Measurements from ENCODE around the gene OR11H1. TPM values are rescaled to one million over a fixed set of nuclear protein-coding genes. Genes with fewer than 3 reads are reported as not detected.
"Not testable (repeated sequence)": the region's sequence is repeated elsewhere in the genome, so short reads cannot be mapped to it uniquely, and the experiment has no call there.

The OR11H1 gene, protein sequence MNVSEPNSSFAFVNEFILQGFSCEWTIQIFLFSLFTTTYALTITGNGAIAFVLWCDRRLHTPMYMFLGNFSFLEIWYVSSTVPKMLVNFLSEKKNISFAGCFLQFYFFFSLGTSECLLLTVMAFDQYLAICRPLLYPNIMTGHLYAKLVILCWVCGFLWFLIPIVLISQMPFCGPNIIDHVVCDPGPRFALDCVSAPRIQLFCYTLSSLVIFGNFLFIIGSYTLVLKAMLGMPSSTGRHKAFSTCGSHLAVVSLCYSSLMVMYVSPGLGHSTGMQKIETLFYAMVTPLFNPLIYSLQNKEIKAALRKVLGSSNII
- total RNA-seq, result not detected

DNA sequence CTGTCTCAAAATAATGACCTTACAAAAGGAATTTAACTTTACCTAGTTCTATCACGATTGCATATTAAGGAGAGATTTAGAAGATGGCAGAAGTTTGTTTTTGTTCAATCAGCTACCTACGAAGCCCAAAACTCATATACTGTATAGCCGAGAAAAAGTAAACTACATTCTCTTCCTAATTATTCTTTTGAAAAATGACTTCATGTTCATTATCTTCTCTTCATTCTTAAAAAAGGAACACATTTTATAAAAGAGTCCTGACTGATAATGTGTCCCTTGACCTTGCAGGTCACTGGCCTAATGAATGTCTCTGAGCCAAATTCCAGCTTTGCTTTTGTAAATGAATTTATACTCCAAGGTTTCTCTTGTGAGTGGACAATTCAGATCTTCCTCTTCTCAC lies at the start of gene OR11H1:
OR11H1 (plus strand) TSS at position 301 of the 400 bp plus-strand sequence; CDS start at position 301, 0 bp downstream.
- not testable (repeated sequence) for DNase-seq (ENCODE audit: low spot score)

DNA sequence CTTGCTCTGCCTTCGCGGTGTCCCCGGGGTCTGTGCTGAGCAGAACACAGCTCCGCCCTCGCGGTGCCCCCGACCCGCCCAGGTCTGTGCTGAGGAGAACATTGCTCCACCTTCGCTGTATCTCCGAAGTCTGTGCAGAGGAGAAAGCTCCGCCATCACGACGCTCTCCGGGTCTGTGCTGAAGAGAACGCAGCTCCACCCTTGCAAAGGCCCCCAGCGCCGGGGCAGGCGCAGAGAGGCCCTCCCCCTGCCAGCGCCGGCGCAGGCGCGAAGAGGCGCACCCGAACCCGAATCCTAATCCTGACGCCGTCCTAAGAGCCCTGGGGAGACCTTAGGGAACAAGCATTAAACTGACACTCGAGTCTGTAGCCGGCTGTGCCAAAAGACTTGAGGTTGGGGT lies 18.0 kb upstream of the OR11H1 start:
- not testable (repeated sequence) for DNase-seq (ENCODE audit: low spot score)

DNA sequence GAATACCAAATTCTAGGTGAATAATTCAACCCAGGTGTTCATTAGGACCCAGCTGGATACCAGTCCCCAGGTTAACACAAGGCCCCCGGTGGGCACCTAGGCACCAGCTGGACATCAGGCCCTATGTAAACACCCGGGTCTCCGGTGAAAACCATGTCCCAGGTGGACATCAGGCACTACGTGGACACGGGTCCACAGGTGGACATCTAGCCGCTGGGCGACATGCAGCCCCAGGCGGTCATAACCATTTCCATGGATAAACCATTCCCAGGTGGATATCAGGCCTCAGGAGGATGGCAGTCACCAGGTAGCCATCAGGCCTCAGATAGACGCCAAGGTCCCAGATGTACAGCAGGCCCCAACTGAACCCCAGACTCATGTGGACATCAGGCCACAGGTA lies 12.1 kb upstream of the OR11H1 start:
- DNase-seq (ENCODE audit: low spot score), result not testable (repeated sequence)

DNA sequence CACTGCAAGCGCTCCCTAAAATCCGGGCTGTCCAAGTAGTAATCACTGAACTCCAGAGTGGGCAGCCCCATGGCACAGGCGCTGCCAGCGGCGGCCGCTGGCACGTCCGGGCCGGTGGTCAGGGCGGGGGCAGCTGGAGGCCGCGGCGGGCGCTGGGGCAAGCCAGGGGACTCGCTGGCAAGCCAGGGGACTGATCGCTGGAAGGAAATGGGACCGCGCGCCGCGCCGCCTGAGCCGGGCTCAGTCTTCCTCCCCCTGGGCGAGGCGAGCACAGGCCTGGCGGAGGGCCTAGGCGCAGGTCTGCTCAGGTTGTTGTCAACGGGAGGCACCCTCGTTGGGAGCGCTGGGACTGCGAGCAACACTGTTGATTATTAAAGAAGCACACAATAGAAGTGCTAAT lies 25.8 kb downstream of the OR11H1 start:
- DNase-seq (ENCODE audit: low spot score), result not testable (repeated sequence)

- not testable (repeated sequence) for DNase-seq (ENCODE audit: low spot score)
Observed at GRCh38 chr22:15563461-15563860, 35.5 kb downstream of the OR11H1 start.

DNA sequence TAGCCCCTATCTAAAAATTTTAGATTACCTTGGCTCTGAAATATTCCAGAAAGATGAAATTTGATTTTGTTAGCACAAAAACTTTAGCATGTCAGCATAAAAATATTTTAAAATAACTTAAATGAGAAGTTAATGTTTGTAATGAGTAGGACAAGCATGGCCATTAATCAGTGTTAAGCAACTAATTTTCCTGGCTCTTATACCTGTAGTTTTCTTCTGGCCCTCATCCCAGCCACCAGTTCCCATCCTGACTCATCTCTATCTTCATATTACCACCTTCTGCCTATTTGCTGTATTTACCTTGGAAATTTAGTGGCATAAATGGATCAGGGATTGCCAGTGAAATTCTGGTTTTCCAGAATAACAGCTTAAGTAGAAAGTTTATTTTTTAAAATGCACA lies 37.1 kb downstream of the OR11H1 start:
- not testable (repeated sequence) for DNase-seq (ENCODE audit: low spot score)

Other genes with a start within 250 kb of the OR11H1 start
- gene POTEH, start 161.8 kb downstream of the OR11H1 start, total RNA-seq, result not detected